ENCODE measurements around the gene FGD1.
"Not testable (repeated sequence)": the region's sequence is repeated elsewhere in the genome, so short reads cannot be mapped to it uniquely, and the experiment has no call there.

The FGD1 gene

DNA sequence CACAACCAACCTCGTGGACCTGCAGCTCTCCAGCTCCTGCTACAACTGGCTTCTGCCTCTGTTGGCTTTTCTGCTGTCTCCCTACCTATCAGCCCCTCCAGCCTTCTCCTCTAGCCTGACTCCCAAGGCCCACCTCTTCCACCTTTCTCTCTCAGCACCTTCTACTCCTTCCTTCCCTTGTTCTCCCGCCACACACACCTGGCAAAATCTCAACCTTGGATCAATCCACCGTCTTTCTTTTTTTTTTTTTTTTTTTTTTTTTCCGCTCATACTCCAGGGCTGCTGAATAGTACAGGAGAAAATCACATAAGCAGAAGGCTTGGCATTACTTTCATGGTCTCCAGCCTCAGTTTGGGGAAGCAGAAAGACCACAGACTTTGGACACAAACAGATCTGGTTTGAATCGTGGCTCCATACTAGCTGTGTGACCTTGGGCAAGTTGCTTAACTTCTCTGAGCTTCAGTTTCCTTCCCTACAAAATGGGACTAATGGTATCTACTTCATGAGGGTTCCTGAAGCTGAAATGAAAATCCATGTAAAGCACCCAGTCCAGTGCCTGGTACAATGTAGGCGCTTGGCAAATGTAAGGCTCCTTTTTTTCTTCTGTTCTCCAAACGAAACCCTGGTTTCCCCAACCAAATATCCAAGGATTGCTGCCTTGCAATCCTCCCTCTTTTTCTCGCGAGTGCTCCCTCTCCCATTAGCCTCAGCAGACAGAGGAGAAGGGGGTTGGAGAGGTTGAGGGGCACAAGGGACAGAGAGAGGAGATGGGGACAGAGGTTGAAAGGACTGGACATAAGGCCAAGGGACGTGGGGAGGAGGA, 1.7 kb downstream of the FGD1 start:
- Mint-ChIP-seq H3K9me3 (peaks cover 29% of the 10 kb centered on the region), H3K4me3 (peak overlapping the region; percentile 86 to 95 (median 89))
- TF ChIP-seq, protein P1, sequence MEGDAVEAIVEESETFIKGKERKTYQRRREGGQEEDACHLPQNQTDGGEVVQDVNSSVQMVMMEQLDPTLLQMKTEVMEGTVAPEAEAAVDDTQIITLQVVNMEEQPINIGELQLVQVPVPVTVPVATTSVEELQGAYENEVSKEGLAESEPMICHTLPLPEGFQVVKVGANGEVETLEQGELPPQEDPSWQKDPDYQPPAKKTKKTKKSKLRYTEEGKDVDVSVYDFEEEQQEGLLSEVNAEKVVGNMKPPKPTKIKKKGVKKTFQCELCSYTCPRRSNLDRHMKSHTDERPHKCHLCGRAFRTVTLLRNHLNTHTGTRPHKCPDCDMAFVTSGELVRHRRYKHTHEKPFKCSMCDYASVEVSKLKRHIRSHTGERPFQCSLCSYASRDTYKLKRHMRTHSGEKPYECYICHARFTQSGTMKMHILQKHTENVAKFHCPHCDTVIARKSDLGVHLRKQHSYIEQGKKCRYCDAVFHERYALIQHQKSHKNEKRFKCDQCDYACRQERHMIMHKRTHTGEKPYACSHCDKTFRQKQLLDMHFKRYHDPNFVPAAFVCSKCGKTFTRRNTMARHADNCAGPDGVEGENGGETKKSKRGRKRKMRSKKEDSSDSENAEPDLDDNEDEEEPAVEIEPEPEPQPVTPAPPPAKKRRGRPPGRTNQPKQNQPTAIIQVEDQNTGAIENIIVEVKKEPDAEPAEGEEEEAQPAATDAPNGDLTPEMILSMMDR (IDR thresholded peaks at IDR 0.05; ENCODE audit: unreplicated experiment in 3 of 3): no peak

GRCh38 chrX:54492340-54492739, 3.7 kb downstream of the FGD1 start:
- TF ChIP-seq, protein P1 (IDR thresholded peaks at IDR 0.05; ENCODE audit: unreplicated experiment in 3 of 3): no peak
- peak overlapping the region in 1 of 3 experiments; percentile 25 for H3K27ac Mint-ChIP-seq
- peaks cover 24% of the 10 kb centered on the region for H3K4me1 Mint-ChIP-seq
- peak overlapping the region; percentile 35 to 95 (median 86) for H3K4me3 Mint-ChIP-seq
- H3K36me3 Mint-ChIP-seq (ENCODE audit: low read depth): peaks cover 26% of the 10 kb centered on the region
- H3K9me3 Mint-ChIP-seq: peaks cover 33% of the 10 kb centered on the region
- H3K27me3 Mint-ChIP-seq (ENCODE audit: low read depth): no peaks in the 10 kb centered on the region

More for the DNA sequence above, 1.7 kb downstream of the FGD1 start:
- Mint-ChIP-seq H3K4me1 (peaks cover 30% of the 10 kb centered on the region), H3K27me3 (ENCODE audit: low read depth) (no peaks in the 10 kb centered on the region), H3K36me3 (ENCODE audit: low read depth) (peaks cover 20% of the 10 kb centered on the region), H3K27ac (peak overlapping the region; percentile 61 to 92 (median 91))

- not testable (repeated sequence) for H3K27me3 Mint-ChIP-seq (ENCODE audit: low read depth)
Observed at GRCh38 chrX:54489819-54490218, 6.2 kb downstream of the FGD1 start.

DNA sequence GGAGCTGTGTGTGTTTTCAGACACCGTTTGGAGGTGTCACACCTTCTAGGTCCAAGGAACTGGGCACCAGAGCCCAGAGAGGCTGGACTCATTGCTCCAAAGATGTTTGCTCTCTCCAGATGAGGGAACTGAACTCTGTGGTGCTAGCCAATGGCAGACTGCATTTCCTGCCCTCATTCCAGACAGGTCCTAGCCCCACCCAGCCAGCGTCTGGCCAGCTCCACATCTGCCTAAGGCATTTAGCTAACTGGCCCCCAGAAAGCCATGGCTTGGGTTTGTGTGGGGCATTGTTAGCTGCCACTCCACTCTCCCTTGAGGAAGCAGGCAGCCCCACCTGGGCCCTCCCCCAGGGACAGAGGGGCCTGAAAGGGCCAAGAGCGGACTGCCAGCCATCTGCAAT, 11.4 kb downstream of the FGD1 start:
- H3K4me3 Mint-ChIP-seq: no peak overlapping the region
- H3K9me3 Mint-ChIP-seq: peaks cover 12% of the 10 kb centered on the region
- H3K27me3 Mint-ChIP-seq (ENCODE audit: low read depth): no peaks in the 10 kb centered on the region
- peak overlapping the region; percentile 88 to 95 (median 93) for H3K27ac Mint-ChIP-seq
- H3K36me3 Mint-ChIP-seq (ENCODE audit: low read depth): peaks cover 8% of the 10 kb centered on the region
- TF ChIP-seq, protein P1 (IDR thresholded peaks at IDR 0.05; ENCODE audit: unreplicated experiment in 3 of 3): no peak
- H3K4me1 Mint-ChIP-seq: peaks cover 49% of the 10 kb centered on the region

More at GRCh38 chrX:54489819-54490218, 6.2 kb downstream of the FGD1 start:
- Mint-ChIP-seq H3K36me3 (ENCODE audit: low read depth) (peaks cover 26% of the 10 kb centered on the region), H3K9me3 (peaks cover 28% of the 10 kb centered on the region), H3K4me1 (peaks cover 25% of the 10 kb centered on the region)
- not testable (repeated sequence) for H3K4me3 Mint-ChIP-seq, H3K27ac Mint-ChIP-seq

GRCh38 chrX:54483946-54484345, 12.1 kb downstream of the FGD1 start:
- Mint-ChIP-seq H3K27me3 (ENCODE audit: low read depth) (no peaks in the 10 kb centered on the region), H3K27ac (peak overlapping the region; percentile 88 to 95 (median 93)), H3K36me3 (ENCODE audit: low read depth) (peaks cover 6% of the 10 kb centered on the region), H3K9me3 (peaks cover 10% of the 10 kb centered on the region), H3K4me1 (peaks cover 56% of the 10 kb centered on the region), H3K4me3 (peak overlapping the region; percentile 29 to 35 (median 33))
- TF ChIP-seq, protein P1 (IDR thresholded peaks at IDR 0.05; ENCODE audit: unreplicated experiment in 3 of 3): no peak

GRCh38 chrX:54482839-54483593, 13.0 kb downstream of the FGD1 start:
- H3K4me3 Mint-ChIP-seq: peak overlapping the region; percentile 29 to 39 (median 35)

More at GRCh38 chrX:54482839-54483593, 13.0 kb downstream of the FGD1 start:
- Mint-ChIP-seq H3K27ac (peak overlapping the region; percentile 88 to 96 (median 95)), H3K36me3 (ENCODE audit: low read depth) (no peaks in the 10 kb centered on the region), H3K27me3 (ENCODE audit: low read depth) (no peaks in the 10 kb centered on the region), H3K9me3 (peaks cover 5% of the 10 kb centered on the region), H3K4me1 (peaks cover 56% of the 10 kb centered on the region)
- TF ChIP-seq, protein P1 (IDR thresholded peaks at IDR 0.05; ENCODE audit: unreplicated experiment in 3 of 3): no peak

Data from nephron (organoid).